Mucosa of descending colon (tissue), 3 donors: ENCODE data around the gene CIZ1. TPM values are rescaled to one million over a fixed set of nuclear protein-coding genes. Genes with fewer than 3 reads are reported as not detected.

ENCODE experiments used
- ATAC-seq: fragments of 200-7000 bp; cut with Tn5 transposase; one replicate; pipeline ENCODE4 v1.9.1; 2020; ENCODE audit warnings: mild to moderate bottlenecking, moderate library complexity
- DNase-seq, 3 donors: peaks; one replicate each; pipeline ENCODE4 v3.0.0-alpha.2; 2020
- H3K36me3 ChIP-seq: fragments of 200-600 bp; one replicate; pipeline ENCODE4 v1.8.0; 2021; ENCODE audit warnings: low read depth, mild to moderate bottlenecking
- H3K4me1 ChIP-seq: fragments of 200-600 bp; one replicate; pipeline ENCODE4 v1.8.0; 2021; ENCODE audit warnings: low read depth, mild to moderate bottlenecking
- H3K4me3 ChIP-seq: fragments of 200-600 bp; one replicate; pipeline ENCODE4 v1.8.0; 2021; ENCODE audit warnings: mild to moderate bottlenecking
- H3K9me3 ChIP-seq: fragments of 200-600 bp; one replicate; pipeline ENCODE4 v1.8.0; 2021; ENCODE audit warnings: mild to moderate bottlenecking
- intact Hi-C, 2 donors: fragments of 100-400 bp; cut with DNase I in 1 of 2; cut with micrococcal nuclease in 1 of 2; formaldehyde crosslinking; loops; one replicate each; pipeline versions ENCODE4 v1.11.0 to v1.11.1; 2022; cut with DNase I, micrococcal nuclease
- total RNA-seq, 3 donors: library from RNA; stranded (reverse); fragmentation: NEBNext Ultra II Directional in 2 of 3; extraction: Animal tissue kit (Norgen Biotek cat#: 25700) in 2 of 3; gene quantifications; one replicate each; pipeline versions ENCODE4 v1.2.1 to v1.2.4, GENCODE V29; 2021 to 2023
- TF ChIP-seq, protein P1 (sequence below): fragments of 200-600 bp; IDR thresholded peaks from one replicate; pipeline ENCODE4 v1.8.0; 2022; ENCODE audit warnings: antibody characterized with exemption, mild to moderate bottlenecking
- donor health status: DM: no; HTN: no; CAD: no; lungs with moderate emphysema.
- donor health status: DM: no; HTN: no; CAD: no.
- donor health status: DM: no; HTN: yes; CAD: no.

The CIZ1 gene
- total RNA-seq, 3 donors from 2014 or later = 88.0 to 176 (median 105) TPM

DNA sequence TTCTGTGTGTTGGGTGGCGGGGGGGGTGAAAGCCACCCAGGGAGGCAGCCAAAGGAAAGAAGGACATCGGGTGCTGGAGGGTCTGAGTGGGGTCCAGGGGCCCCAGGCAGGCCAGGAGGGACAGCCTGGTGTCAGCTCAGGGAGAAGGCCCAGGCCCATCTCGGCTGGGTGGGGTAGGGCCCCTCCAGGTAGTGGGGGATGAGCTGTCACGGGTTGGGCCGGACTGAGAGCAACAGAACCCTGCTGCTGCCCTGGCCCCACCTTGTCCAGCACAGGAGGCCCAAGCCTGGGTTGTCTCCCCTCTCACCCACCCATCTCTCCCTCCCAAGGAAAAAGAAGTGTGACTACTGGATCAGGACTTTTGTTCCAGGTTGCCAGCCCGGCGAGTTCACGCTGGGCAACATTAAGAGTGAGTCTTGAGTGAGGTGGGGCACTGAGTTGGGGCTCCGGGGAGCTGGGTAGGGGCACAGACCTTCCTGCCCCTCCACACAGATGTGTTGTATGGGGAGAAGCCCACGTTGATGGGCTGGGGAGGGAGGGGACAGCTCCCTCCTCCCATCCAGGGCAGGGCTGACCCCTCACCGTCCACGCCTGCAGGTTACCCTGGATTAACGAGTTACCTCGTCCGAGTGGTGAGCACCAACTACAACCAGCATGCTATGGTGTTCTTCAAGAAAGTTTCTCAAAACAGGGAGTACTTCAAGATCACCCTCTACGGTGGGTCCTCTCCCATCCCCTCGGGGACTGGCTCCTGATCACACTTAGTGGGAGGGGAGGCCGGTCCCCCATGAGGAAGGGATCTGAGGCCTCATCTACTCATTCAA, 39.9 kb downstream of the CIZ1 start:
- peak in 2 of 3 donors; percentile 25 to 50 for DNase-seq
- Histone ChIP-seq H3K4me3 (no peak overlapping the region), H3K4me1 (peaks cover 21% of the 10 kb centered on the region), H3K36me3 (no peaks in the 10 kb centered on the region), H3K9me3 (no peaks in the 10 kb centered on the region)
- TF ChIP-seq, protein P1, sequence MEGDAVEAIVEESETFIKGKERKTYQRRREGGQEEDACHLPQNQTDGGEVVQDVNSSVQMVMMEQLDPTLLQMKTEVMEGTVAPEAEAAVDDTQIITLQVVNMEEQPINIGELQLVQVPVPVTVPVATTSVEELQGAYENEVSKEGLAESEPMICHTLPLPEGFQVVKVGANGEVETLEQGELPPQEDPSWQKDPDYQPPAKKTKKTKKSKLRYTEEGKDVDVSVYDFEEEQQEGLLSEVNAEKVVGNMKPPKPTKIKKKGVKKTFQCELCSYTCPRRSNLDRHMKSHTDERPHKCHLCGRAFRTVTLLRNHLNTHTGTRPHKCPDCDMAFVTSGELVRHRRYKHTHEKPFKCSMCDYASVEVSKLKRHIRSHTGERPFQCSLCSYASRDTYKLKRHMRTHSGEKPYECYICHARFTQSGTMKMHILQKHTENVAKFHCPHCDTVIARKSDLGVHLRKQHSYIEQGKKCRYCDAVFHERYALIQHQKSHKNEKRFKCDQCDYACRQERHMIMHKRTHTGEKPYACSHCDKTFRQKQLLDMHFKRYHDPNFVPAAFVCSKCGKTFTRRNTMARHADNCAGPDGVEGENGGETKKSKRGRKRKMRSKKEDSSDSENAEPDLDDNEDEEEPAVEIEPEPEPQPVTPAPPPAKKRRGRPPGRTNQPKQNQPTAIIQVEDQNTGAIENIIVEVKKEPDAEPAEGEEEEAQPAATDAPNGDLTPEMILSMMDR = no peak
- ATAC-seq = no peak
- intact Hi-C loops = no loop called here

DNA sequence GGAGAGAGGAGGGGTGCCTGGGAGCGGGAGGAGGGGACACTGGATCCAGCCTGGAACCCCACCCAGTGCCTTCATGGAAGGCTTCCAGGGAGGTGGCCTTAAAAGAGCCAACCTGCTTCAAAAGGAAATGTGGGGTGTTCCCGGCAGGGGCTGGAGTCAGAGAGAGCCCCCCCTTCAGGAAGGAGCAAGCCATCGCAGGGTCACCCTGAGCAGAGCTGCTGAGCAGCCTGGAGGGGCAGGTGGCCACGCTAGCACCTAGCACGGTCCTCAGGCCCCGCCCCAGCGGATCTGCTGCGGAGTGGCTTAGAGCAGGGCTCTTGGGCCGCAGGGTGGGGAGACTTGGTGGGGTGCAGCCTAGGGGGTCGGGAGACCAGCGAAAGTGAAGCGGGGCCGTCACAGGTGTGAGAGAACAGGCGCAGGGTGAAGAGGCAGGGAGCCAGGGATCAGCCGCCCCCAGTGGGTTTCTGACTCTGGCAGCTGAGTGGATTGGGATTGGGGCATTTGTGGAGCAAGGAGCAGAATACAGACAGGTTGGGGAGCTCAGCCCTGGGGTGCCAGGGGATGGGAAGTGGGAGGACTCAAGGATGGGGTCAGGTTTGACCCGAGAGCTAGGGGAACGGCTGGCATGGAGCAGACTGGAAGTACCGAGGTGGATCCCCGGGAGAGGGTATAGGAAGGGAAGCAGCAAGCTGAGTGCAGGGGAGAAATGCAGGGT, 40.6 kb downstream of the CIZ1 start:
- DNase-seq (peak; percentile 42 to 82 (median 65)), ATAC-seq (peak; percentile 51)
- intact Hi-C loops = no loop called here
- Histone ChIP-seq H3K9me3 (no peaks in the 10 kb centered on the region), H3K4me3 (no peak overlapping the region), H3K36me3 (no peaks in the 10 kb centered on the region), H3K4me1 (peaks cover 21% of the 10 kb centered on the region)
- TF ChIP-seq, protein P1 = no peak

DNA sequence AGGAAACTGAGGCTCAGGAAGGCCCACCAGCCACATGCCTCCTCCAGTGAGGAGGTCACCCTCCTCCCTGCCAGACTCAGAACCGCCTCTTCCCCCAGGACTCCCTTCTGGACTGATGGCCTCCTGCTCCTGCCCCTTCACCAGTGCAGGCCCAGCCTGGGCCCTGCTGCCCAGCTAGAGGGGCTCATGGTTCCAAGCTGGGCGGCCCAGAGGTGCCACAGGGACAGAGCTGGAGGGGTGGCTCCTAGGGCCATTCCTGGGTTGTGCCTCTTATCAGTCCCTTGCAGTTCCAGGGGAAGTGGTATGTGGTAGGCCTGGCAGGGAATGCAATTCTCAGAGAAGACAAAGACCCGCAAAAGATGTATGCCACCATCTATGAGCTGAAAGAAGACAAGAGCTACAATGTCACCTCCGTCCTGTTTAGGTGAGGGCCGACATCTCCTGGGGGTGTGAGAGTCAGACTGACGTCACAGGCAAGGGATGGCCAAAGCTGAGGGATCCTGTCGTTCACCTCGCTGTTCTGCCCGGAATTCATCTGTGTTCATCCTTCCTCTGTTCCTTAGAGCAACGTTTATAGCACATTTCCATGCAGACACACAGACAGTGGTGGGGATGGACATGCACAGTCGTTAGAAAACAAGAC, 41.3 kb downstream of the CIZ1 start:
- TF ChIP-seq, protein P1 = no peak
- H3K36me3 ChIP-seq = no peaks in the 10 kb centered on the region
- no peak overlapping the region for H3K4me3 ChIP-seq
- no peaks in the 10 kb centered on the region for H3K9me3 ChIP-seq
- peaks cover 21% of the 10 kb centered on the region for H3K4me1 ChIP-seq
- ATAC-seq (no peak), DNase-seq (peak in 2 of 3 donors; percentile 39 to 55)
- intact Hi-C loops = no loop called here

DNA sequence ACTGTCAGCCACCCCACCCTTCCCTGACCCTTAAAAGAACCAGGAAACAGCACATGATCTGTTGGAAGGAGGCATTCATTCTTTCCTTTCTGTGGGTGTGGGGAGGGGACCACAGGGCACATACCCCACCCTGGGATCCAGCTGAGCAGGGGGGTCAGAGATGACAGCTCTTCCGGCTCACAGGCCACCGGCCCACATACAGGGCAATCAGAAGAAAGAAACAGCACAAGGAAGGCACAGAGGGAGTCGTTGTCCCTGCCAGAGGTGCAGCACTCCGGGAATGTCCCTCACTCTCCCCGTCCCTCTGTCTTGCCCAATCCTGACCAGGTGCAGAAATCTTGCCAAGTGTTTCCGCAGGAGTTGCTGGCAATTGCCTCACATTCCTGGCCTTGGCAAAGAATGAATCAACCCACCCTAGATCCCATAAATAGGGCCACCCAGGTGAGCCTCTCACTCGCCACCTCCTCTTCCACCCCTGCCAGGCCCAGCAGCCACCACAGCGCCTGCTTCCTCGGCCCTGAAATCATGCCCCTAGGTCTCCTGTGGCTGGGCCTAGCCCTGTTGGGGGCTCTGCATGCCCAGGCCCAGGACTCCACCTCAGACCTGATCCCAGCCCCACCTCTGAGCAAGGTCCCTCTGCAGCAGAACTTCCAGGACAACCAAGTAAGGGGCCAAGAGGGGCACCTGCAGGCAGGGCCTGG, 42.2 kb downstream of the CIZ1 start, which contains the start of gene LCN2:
Gene LCN2 (plus strand): TSS at position 453 of the 701 bp plus-strand sequence. CDS start 73 bp downstream, at position 526.
- intact Hi-C loops = no loop called here
- DNase-seq (peak; percentile 68 to 79 (median 74)), ATAC-seq (peak; percentile 80)
- H3K4me1 ChIP-seq = peaks cover 22% of the 10 kb centered on the region
- H3K9me3 ChIP-seq = no peaks in the 10 kb centered on the region
- TF ChIP-seq, protein P1 = no peak
- no peak within 1 kb of the TSS for H3K4me3 ChIP-seq
- no peaks in the 10 kb centered on the region for H3K36me3 ChIP-seq

DNA sequence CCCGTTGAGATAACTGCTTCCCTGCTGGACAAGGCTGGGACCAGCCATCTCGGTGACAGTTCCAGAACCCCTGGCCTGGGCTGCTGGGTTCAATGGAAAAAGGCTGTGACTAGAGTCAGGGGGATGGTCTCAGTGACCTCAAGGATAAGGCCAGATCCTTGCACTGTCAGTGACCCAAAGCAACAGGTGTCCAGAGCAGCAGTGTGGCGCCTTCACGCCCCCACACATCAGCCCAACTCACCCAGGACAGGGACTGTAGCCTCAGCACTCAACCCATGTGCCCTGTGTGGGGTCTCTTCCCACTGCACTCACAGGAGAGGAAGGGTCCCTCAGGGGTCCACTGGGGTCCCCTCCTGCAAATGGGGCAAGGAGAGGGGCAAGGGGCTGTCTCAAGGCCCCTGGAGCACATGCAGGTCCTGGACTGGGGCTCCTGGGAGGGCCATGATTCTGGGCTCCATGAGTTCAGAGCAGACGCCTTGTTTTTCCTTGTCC, 42.8 kb downstream of the CIZ1 start:
- no peak for DNase-seq
- H3K4me3 ChIP-seq = no peak overlapping the region
- no peak for ATAC-seq
- H3K36me3 ChIP-seq = no peaks in the 10 kb centered on the region
- intact Hi-C loops = no loop called here
- TF ChIP-seq, protein P1 = no peak
- H3K4me1 ChIP-seq = peaks cover 27% of the 10 kb centered on the region
- no peaks in the 10 kb centered on the region for H3K9me3 ChIP-seq
